ENCODE results near the gene LCNL1.
A peak's percentile ranks its signal among the peaks of the same experiment; 100 is the strongest.

LCNL1 gene

DNA sequence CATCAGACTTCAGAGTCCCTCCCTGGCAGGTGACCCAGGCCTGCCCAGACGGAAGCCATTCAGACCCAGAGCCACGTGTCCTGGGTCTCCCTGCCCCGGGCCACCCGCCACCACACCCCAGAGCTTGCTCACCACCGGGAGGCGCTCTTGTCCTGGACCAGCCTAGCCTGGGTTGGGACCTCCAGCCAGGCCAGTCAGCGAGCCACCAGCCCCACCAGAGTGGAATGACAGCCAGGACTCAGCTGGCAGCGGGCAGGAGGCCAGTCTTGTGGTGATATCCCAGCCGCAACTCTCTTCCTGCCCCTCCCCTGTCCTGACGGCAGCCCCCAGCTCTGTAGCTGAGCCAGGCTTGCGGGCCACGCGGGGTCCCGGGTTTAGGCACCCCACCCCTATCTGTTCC lies 7.1 kb upstream of the LCNL1 start:
- no peak overlapping the region for H3K27ac ChIP-seq
- DNase-seq, result no peak

DNA sequence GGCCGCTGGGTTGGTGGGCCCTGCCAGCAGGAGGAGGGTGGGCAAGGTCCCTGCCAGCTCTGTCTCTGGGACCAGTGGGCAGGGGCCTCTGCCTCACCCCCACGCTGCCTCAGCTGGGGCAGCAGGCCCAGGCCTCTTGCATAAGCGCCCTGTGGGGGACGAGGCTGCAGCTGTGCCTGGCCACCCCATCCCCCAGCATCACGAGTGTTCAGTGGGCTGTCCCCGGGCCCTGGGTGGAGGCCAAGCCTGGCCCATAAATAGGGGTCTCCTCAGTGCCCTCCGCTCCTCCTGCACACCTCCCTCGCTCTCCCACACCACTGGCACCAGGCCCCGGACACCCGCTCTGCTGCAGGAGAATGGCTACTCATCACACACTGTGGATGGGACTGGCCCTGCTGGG lies 5.6 kb upstream of the LCNL1 start, which contains the start of gene PTGDS:
PTGDS (plus strand) TSS at position 282 of the 400 bp plus-strand sequence; CDS start at position 357, 75 bp downstream.
- intact Hi-C loops (cut with DNase I; ENCODE audit: low total_unique reads), result no loop called here
- H3K27ac ChIP-seq, result peak within 1 kb of the TSS in 1 of 2 donors; percentile 30
- no peaks in the 10 kb centered on the region for H3K36me3 ChIP-seq
- H3K27me3 ChIP-seq, result peaks cover 0 to 38% of the 10 kb centered on the region in 2 donors
- H3K4me1 ChIP-seq, result peaks cover 0 to 24% (median 15%) of the 10 kb centered on the region in 4 donors
- no peak for DNase-seq
- H3K4me3 ChIP-seq, result peak within 1 kb of the TSS; percentile 47 to 57
- no peaks in the 10 kb centered on the region for H3K9me3 ChIP-seq
- TF ChIP-seq, protein P1, sequence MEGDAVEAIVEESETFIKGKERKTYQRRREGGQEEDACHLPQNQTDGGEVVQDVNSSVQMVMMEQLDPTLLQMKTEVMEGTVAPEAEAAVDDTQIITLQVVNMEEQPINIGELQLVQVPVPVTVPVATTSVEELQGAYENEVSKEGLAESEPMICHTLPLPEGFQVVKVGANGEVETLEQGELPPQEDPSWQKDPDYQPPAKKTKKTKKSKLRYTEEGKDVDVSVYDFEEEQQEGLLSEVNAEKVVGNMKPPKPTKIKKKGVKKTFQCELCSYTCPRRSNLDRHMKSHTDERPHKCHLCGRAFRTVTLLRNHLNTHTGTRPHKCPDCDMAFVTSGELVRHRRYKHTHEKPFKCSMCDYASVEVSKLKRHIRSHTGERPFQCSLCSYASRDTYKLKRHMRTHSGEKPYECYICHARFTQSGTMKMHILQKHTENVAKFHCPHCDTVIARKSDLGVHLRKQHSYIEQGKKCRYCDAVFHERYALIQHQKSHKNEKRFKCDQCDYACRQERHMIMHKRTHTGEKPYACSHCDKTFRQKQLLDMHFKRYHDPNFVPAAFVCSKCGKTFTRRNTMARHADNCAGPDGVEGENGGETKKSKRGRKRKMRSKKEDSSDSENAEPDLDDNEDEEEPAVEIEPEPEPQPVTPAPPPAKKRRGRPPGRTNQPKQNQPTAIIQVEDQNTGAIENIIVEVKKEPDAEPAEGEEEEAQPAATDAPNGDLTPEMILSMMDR (IDR thresholded peaks at IDR 0.05), result no peak

More for the DNA sequence above, 7.1 kb upstream of the LCNL1 start:
- Histone ChIP-seq H3K4me3 (no peak overlapping the region), H3K36me3 (no peaks in the 10 kb centered on the region), H3K27me3 (peaks cover 0 to 35% of the 10 kb centered on the region in 2 donors), H3K9me3 (no peaks in the 10 kb centered on the region), H3K4me1 (peaks cover 0 to 24% (median 15%) of the 10 kb centered on the region in 4 donors)
- TF ChIP-seq, protein P1 (IDR thresholded peaks at IDR 0.05), result no peak
- intact Hi-C loops (cut with DNase I; ENCODE audit: low total_unique reads), result no loop called here

DNA sequence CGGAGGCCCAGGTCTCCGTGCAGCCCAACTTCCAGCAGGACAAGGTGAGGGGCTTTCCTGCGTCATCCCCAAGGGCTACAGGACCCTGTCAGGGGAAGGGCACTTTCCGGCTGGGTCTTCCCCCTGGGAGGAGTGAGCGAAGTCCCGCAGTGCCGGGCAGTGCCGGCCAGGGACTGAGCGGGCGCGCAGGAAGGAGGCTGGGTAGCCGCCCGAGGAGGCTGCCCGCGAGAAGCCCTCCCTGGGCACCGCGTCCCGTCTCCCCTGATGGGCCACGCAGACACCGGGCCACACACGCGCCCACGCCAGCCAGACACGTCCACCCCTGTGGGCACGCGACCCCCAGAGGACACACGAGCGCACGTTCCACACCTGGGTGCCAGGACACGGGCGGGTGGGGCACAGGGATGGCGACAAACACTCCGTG lies 5.1 kb upstream of the LCNL1 start:
- Histone ChIP-seq H3K36me3 (no peaks in the 10 kb centered on the region), H3K27me3 (peaks cover 0 to 42% of the 10 kb centered on the region in 2 donors), H3K4me3 (peak overlapping the region; percentile 47 to 57), H3K9me3 (no peaks in the 10 kb centered on the region), H3K27ac (peak overlapping the region in 1 of 2 donors; percentile 30), H3K4me1 (peaks cover 0 to 24% (median 15%) of the 10 kb centered on the region in 4 donors)
- intact Hi-C loops (cut with DNase I; ENCODE audit: low total_unique reads), result no loop called here
- no peak for DNase-seq
- TF ChIP-seq, protein P1 (IDR thresholded peaks at IDR 0.05), result no peak

DNA sequence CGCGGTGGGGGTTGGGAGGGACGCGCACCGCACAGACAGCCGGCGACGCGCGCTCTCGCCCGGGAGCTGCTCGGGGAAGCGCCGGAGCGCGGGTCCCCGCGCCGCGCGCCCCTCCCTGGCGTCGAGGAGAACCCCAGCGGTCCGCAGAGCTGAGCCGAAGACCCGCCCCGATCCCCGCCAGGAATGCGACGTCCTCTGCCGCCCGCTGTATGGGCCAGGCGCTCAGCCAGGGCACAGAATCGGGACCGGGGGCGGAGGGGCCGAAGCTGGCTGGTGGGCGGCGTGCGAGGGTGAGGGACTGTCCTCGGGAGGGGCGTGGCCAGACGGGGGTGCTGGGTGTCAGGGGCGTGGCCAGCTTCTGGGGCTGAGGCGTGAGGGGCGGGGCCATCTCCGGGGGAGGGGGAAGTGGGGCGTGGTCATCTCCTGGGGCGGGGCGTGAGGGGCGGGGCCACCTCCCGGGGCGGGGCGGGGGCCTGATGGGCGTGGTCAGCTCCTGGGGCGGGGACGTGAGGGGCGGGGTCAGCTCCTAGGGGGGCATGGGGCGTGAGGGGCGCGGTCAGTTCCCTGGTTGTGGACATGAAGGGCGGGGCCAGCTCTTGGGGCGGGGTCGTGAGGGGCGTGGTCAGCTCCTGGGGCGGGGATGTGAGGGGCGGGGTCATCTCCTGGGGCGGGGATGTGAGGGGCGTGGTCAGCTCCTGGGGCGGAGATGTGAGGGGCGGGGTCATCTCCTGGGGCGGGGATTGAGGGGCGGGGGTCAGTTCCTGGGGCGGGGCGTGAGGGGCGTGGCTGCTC lies 4.5 kb upstream of the LCNL1 start:
- no peaks in the 10 kb centered on the region for H3K36me3 ChIP-seq
- peak overlapping the region in 1 of 2 donors; percentile 30 for H3K27ac ChIP-seq
- DNase-seq, result peak; percentile 69 to 77
- H3K4me1 ChIP-seq, result peaks cover 0 to 24% (median 15%) of the 10 kb centered on the region in 4 donors
- H3K27me3 ChIP-seq, result peaks cover 0 to 48% of the 10 kb centered on the region in 2 donors
- no peaks in the 10 kb centered on the region for H3K9me3 ChIP-seq
- H3K4me3 ChIP-seq, result peak overlapping the region; percentile 47 to 57
- intact Hi-C loops (cut with DNase I; ENCODE audit: low total_unique reads), result no loop called here
- TF ChIP-seq, protein P1 (IDR thresholded peaks at IDR 0.05), result no peak

DNA sequence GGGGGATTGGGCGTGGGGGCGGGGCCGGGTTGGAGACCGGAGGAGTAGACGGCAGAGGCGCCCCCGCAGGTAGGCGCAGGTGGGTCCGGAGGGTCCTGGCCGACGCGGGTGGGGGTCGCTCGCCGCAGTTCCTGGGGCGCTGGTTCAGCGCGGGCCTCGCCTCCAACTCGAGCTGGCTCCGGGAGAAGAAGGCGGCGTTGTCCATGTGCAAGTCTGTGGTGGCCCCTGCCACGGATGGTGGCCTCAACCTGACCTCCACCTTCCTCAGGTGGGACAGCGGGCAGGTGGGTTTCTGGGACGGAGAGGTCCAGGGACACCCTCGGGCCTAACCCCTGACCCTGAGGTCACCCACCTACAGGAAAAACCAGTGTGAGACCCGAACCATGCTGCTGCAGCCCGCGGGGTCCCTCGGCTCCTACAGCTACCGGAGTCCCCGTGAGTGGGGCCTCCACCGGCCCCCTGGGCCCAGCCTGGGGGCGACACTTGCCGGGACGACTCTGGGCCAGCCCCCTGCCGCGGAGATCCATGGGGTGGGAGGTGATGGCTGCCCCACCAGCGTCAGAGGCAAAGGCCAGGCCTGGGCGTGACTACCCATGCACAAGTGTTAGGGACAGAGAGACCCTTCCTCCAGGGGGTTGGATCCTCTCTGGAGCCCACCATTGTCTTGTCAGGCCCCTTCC lies 3.8 kb upstream of the LCNL1 start:
- Histone ChIP-seq H3K36me3 (no peaks in the 10 kb centered on the region), H3K4me3 (no peak overlapping the region), H3K27me3 (peaks cover 0 to 55% of the 10 kb centered on the region in 2 donors), H3K4me1 (peaks cover 0 to 24% (median 15%) of the 10 kb centered on the region in 4 donors), H3K9me3 (no peaks in the 10 kb centered on the region), H3K27ac (no peak overlapping the region)
- DNase-seq, result no peak
- intact Hi-C loops (cut with DNase I; ENCODE audit: low total_unique reads), result no loop called here
- TF ChIP-seq, protein P1 (IDR thresholded peaks at IDR 0.05), result no peak
